Stimulated activated CD8-positive, alpha-beta memory T cell treated with anti-CD3 and anti-CD28 coated beads, Interleukin-4, amount 100 ng/mL, for 48 hours (primary cell): ENCODE data around the gene CBX8.

Experiments
- DNase-seq: peaks from one replicate; pipeline ENCODE4 v3.0.0-alpha.2; 2020

Gene CBX8

DNA sequence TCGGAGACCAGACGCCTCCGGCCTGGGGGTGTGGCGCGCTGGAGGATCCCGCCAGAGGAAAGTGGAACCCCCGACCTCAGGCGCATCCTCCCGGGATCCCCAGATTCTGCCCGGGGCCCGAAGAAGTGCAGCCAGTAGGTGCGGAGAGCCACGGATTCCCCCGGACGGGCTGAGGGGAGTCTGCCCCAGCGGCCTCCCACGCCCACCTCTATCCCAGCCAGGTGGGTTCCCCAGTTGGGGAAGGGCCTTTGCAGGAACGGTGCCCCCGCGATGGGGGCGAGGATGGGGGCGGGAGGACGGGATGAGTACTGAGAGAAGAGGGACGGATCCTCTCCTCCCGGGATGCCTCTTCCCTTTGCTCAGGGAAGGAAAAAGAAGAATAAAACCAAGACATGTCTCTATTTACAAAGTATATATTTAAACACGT lies 5.1 kb downstream of the CBX8 start:
- DNase-seq, result no peak

DNA sequence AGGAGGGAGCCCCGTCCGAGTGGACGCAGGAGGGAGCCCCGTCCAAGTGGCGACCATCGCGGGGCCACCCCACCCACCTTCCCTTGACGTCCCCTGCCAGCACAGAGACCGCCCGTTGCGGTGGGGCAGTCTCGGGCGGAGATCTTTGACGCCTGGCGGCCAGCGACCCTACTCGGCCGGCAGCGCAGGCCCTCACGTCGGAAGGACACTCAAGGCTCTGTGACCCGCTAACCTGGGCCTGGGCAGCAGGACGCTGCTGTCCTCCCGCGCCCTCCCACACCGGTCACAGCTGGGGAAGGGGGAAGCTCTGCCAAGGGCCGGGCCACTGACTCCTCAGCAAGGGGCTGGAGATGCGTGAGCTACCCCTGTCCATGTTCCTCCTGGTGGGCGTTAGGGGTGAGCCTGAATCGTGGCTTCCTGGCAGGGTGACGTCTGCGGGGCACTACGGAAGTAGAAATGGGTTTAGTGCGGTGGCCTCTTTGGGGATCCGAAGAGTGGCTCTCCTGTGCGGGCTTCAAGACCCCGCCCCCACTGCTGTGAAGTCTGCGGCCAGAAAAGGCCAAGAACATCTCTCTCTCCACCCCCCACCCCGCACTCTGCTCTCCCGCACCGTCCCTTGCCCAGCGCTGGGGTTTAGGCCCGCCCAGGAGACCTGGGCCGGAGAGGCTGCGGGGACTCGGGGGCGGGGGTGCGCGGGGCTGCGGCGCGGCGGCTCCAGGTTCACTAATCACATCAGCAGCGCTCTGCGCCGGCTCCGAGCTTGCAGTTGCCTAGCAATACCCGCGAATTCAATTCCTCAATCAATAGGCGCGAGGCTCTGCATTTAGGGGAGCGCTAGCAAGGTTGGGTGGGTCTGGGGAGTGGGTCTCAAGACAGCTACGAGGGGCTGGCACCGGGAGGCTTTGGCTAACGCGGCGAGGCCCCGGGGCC lies 5.8 kb downstream of the CBX8 start:
- no peak for DNase-seq

DNA sequence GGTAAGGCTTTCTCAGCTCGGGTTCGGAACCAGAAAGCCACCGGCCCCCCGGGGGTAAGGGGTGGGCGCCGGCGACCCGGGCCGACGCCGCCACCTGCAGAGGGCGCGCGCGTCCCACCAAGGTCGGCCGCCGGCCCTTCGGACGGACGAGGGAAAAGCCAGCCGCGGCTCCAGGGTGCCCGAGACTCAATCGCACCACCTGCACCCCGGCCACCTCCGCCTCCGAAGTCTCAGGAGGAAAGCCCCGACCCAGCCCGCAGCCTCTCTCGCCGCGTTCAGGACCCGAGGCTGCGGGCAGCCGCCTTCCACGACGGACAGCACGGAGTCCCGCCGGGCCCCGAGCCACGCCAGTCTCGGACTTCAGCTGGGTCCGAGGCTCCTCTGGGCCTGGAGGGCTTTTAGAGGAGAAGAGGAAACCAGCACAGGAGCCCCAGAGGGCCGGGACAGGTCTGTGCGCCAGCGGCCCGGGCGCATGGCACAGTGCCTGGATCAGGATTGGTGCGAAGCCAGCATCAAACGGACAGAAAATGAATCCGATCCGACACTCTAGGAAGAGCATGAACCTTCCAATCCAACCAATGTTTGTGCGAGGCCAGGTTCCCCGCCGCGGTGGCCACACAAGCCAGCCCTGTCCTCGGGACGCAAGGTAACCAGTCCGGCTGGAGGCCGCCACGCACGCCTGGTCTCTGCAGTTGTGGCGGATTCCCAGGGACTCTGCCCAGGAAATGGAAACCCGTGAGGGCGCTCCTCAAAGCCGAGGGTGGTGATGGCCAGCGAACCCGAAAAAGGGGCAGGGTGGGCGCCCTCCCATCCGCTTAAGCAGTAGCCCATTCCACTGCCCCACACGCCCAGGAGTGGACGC lies 6.7 kb downstream of the CBX8 start:
- DNase-seq, result peak; percentile 61

DNA sequence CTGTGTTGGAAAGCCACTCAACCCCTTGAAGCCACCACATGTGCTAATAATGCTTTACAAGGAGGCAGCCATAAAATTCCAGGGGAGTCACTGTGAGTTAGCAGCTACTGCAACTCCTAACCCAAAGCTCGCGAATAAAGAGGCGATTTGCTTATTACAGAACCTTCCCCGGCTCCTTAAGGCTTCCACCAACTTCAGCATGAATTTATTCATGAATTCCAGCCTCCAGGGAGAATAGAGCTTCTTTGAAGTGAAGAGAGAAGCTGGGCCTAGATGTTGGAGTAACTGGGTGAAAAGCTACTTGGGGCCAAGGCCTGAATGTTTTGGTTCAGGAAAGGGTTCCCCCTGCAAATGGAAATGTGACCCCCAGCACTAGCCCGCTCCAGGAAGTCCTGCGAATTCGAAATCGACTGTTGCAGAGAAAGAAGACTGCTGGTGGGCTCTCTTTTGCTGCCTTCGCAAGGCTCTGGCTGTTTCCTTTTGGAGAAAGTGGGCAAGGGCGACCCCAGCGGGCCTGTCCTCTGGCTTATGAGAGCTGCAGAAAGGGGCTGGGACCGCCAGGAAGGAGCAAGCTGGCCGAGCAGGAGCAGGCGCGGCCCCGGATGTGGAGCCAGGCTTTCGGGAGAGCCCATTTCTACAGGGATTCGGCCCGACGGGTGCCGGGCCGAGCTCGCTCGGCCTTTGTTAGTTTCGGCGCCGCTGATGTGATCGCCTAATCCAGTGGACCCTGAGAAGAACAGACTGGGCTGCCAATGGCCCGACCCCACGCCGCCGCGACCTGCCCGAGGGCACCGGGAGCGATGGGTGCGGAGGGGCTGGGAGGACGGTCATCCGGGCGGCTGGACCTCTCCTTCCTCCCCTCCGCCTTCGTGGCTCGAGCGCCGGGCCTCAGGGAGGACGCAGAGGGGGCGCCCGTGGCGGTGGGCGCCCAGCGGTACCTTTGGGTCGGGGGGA lies 7.6 kb downstream of the CBX8 start:
- no peak for DNase-seq

DNA sequence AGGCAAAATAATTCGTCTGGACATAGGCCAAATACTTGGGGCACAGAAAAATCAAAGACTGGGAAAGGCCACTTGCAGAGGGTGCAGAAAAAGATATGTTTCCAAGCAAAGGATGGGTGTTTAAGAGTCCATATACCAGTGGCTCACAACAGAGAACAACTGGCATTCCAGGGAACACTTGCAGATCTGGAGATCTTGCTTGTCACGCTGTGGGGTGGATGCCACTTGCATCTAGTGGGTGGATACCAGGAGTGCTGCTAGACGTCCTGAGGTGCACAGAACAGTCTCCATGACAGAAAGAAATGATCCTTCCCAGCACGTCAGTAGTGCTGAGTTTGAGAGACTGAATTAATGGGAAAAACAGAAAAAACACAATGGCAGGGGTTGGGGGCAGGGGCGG lies 8.4 kb downstream of the CBX8 start:
- DNase-seq, result no peak

DNA sequence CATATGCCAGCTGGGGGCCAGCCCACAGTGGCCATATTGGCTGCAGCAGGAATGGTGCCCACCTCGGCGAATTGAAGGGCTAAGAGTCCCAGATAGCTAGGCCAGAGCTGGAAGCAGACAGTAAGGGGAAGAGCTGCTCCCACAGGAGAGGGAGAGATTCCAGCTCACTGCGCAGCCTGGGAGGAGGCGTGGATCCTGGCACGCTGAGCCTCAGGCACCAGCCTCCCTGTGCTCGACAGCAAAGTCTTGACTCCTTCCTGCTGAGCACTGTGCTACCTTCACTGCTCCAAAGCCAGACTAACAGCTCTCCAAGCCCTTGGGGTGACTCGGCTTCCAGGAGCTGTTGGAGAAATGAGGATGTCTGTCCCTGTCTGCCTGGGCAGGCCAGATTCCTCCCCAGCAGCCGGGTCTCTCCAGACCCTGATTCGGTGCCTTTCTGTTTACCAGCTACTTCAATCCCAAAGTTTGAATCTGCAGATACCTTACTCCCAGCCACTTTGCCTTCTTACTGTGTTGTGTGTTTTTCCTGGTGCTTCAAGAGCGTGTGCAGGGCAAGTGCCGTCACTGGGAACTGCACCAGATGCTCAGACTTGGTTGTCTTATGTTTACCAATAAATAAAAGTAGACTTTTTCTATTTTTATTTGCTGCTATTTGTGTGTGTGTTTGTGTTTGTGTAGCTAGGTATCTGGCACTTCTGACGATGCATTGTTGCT lies 9.8 kb downstream of the CBX8 start:
- no peak for DNase-seq

DNA sequence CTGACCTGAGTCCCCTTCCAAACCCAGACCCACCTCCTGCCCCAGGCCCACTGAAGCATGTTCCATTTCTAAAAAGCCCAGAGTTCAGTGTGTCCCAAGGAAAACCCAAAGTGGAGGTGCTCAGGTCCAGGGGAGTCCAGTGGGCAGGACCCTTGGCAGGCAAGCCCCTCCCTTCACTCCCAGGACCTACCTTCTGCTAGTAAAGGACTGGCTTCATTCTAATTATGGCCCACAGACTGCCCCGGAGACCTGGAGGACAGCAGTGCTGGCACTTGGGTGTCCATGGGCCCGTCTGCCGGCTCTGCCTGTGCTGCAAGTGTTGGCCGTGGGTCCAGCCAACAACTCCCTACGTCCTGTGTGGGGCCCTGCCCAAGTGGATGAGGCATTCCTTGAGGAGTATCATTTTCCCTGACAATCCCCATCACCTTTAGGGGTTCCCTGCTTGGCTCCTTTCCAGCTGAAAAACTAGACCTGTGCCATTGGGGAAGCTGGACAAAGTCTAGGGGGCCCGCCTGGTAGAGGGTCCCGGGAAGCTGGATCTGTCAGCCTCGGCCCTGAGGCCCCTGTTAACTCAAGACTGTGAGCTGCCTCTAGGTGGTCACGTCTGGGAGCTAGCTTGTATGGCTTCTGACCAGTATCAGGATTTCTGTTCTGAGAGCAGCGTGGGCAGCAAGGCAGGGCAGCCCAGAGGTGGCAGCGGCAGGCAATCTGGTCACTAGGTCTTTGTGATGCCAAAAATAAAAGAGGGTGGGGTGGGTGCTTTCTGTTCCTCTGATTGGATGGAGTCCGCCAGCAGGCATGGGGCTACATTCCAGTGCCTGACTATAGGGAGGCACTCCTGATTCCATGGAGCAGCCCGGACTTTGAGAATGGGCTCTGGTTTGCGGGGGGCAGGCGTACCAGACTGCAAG lies 10.7 kb downstream of the CBX8 start:
- no peak for DNase-seq

DNA sequence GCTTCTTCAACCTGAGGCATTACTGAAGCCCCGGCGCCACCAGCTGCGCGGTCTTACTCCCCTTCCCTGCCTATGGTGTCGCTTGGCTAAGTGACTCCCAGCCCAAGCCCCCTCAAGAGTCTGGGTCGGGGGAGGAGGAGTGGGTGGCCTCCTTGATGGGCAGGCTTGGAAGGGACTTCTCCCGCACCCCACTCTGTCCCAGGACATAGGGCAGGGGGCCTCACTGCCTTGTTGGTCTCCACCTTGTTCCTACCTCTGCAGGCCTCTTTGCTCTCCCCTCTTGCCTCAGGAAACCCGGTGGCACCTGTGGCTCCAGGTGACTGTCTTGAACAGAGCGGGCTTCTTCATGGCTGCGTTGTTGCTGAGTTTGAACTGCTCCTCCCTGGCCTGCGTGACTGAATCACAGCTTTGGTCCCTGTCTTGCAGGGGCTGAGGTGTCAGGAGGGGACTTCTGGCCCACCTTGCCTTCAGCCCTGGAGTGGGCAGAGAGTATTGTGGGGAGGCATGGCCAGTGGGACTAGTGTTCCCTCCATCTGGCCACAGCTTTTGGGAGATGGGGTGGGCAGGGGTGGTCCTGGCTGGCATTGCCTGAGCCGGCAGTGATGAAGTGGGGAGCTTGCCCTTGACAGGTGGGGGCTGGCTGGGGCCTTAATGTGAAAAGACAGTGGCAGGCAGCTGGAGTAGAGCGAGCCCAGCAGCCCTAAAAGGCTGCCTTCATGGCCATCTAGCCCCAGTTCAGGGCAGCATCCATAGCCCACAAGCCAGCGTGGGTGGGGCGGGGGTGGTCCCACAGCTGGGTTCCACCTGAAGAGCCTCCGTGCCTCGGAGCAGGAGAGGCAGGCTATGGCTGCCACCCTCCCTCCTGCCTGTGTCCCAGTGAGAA lies 11.6 kb downstream of the CBX8 start:
- no peak for DNase-seq

DNA sequence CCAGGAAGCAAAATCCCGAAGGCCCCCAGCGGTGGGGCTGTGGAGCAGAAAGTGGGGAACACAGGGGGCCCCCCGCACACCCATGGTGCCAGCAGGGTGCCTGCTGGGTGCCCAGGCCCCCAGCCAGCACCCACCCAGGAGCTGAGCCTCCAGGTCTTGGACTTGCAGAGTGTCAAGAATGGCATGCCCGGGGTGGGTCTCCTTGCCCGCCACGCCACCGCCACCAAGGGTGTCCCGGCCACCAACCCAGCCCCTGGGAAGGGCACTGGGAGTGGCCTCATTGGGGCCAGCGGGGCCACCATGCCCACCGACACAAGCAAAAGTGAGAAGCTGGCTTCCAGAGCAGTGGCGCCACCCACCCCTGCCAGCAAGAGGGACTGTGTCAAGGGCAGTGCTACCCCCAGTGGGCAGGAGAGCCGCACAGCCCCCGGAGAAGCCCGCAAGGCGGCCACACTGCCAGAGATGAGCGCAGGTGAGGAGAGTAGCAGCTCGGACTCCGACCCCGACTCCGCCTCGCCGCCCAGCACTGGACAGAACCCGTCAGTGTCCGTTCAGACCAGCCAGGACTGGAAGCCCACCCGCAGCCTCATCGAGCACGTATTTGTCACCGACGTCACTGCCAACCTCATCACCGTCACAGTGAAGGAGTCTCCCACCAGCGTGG lies 12.4 kb downstream of the CBX8 start:
- DNase-seq, result no peak

DNA sequence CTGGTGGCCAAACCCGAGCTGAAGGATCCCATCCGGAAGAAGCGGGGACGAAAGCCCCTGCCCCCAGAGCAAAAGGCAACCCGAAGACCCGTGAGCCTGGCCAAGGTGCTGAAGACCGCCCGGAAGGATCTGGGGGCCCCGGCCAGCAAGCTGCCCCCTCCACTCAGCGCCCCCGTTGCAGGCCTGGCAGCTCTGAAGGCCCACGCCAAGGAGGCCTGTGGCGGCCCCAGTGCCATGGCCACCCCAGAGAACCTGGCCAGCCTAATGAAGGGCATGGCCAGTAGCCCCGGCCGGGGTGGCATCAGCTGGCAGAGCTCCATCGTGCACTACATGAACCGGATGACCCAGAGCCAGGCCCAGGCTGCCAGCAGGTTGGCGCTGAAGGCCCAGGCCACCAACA lies 13.0 kb downstream of the CBX8 start:
- DNase-seq, result no peak

DNA sequence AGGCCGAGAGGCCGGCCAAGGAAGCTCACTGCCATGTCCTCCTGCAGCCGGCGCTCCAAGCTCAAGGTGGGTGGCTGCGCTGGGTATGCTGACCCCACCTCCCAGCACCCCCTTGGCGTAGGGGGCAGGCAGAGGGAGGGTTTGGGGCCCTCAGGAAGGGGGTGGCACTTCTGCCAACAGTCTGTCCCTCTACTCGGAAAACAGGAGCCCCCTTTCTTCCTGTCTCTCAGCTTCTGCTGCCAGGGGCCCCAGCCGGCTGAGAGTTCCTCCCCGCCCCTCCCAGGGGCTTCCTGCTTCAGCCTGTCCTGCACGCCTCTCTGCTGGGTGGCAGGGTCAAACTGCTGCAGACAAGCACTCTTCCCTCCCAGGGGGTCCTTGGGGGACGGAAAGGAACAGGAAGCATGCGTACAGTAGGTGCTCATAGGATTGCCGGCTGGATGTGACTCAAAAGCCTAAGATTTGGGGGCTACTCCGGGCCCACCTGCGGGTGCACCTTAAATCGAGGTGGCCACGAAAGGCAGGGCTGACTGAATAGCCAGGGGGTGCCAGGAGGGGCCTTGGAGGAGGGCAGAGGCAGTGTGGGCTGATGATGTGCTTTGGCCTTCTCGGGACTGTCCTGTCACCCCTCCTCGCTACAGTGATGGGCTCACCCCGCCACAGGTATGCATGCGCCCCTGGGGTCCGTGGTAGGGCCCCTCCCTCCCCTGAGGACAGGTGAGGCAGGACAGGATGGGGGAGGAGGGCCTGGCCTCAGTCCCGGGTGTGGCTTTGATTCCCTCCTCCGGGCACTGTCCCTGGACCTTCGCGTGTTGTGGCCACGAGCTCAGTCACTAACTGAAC lies 14.9 kb downstream of the CBX8 start:
- no peak for DNase-seq

DNA sequence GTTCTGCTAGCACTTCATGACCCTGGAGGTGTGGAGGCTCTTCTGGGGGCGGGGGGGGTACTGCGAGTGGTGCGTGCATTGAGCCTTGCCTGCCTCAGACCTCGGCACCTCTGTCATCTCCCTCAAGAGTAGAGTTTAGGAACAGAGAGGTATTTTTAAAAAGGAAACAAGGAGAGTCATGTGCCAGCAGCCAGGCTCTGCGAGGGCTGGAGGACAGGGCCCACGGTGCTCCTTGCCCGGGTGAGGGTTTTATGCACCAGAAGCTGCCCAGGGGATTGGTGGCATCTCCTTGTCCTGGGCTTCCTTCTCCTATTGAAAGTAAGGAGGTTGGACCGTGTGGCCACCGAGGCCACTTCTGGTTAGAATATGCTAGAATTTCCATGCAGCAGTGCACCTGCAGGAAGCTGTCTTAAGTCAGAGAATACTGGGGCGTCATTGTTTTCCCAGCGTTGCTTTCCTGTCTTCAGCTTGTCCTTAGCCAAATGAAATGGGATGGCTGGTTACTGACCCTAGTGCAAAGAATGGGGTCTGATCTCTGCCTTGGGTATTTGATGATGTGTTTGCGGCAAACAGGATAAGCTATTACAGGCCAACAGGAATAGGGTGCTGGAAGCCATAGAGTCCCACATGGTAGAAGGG lies 15.7 kb downstream of the CBX8 start:
- no peak for DNase-seq

DNA sequence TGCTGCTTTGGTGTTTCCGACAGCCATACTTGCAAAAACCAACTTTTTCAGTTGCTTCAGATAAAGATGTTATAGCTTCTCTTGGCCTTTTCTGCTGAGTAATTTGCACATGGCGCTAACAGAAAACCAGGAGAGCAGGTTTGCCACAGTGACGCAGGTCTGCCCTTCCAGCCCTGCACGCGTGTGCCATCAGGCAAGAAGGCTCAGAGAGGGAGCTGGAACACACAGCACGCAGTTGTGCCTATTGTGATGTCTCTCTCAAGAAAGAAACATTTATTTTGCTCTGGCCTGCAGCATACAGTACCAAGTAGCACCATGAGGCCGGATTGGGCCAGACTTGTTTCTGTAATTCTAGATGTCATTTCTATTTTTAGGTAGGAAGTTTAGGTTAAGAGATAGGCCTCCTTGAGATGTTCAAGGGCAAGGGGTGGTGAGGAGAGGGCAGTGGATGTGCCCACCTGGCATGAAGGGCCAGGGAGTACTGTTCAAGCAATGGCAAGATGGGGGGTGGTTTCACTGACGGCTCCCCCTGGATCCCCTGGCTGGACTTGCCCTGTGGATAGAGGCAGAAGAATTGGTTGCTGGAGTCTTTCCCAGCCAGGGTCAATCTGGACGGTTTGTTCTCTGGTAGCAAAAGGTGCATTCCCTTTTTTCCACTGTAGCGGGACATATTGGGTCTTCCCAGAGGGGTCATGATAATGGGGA lies 17.1 kb downstream of the CBX8 start:
- DNase-seq, result no peak

DNA sequence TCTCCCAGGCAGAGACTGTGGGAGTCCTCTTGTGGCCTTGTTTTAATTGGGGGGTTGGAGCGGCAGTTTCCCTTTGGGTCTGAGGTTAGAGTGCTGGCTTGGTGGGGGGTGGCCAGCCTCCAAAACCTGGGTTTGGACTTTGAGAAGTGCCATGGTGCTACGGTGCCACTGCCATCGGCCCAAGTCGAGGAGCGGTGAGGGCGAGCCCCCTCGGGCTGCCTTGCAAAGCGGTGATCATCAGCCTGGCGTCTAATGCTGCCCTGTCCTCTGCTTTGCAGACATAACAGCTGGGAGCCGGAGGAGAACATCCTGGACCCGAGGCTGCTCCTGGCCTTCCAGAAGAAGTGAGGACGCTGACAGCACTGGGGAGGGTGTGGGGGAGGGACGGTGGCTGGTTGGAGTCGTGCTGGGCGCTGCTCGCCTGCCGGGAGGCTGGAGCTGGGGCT lies 17.8 kb downstream of the CBX8 start:
- DNase-seq, result no peak

DNA sequence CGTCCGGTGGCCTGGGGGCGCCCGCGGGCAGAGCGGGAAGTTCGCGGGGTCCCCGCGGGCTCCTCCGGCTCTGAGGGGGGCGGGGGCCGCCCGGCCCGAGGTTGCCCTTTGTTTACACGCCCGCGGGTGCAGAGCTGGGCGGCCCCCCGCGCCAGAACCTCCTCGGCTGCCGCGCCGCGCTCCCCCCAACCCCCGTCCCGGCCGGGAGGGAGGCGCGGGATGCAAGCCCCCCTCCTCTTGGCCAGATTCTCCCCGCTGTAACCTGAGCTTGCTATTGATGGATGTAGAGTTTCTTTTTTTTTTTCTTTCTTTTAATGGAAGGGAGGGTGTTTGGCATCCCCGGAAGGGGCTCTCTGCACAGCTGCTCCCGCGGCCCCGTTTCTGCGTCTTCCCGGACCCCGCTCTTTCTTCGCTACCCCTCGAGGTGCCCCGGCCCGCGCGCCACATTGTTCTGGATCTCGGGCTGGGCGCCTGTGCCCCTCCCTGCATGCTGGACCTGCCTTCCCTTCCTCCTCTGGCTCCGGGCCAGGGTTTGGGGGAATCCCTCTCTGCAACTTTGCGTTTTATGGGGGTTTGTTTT lies 18.3 kb downstream of the CBX8 start:
- no peak for DNase-seq

DNA sequence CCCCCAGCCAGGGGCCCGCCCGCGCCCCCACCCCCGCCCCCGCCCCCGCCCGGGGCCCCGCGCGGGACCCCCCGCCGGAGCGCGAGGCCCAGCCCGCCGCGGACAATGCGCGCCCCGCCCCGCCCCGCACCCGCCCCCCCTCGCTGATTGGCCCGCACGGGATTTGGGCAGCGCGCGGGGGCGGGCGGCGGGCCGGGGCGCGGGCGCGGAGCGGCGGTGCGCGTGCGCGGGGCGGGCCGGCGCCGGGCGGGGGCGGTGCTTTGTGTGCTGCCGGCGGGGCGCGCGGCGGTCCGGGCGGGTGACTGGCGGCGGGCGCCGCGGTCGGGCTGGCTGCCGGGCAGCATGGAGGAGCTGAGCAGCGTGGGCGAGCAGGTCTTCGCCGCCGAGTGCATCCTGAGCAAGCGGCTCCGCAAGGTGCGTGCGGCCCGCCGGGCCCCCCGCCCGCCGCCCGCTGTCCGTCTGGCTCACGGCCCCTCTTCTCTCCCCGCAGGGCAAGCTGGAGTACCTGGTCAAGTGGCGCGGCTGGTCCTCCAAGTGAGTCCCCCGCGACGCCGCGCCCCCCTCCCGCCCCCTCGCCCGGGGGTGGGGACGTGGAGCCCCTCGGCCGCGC lies 18.9 kb downstream of the CBX8 start, which contains the start of gene CBX2:
TSS of gene CBX2 (plus strand) at position 255 of the 610 bp plus-strand sequence. CDS start at position 343, 88 bp downstream.
- DNase-seq, result peak; percentile 86
